ENCODE data around the gene CPEB2. TPM values are rescaled to one million over a fixed set of nuclear protein-coding genes. Genes with fewer than 3 reads are reported as not detected.

CPEB2 gene
- total and polyA plus RNA-seq, 9 of the 15 experiments (the other 6 are each of a cell fraction or from before 2014, with no cell fraction given) = 0.39 to 3.0 (median 1.4) TPM

DNA sequence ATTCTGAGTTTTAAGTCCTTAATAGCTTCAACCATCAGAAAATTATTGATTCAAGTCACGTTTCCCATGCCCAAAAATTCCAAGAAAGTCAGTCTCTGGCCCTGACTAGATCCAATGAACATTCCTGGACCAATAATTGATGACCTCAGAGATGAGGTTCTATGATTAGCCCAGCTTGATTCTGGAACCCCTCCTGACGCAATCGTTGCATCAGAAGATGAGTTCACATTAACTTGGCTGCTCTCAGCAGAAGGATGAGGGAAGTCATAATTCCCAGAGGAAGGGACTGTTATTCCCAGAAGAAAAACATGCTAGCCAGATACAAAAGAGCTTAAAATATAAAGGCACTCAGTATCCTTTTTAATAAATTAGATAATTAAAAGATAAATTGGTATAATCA is 34.3 kb upstream of the CPEB2 start (continued):
- TF ChIP-seq NR2C2 (CRISPR knock-in tag; IDR thresholded peaks at IDR 0.05) = no peak
- peak; percentile 17; the same call in 1 of the 2 replicates for TF ChIP-seq NR2C2 (tag; IDR thresholded peaks at IDR 0.05)
- no peak for TF ChIP-seq MEF2D (tag; conservative IDR thresholded peaks at IDR 0.05; ENCODE audit: low read depth)
- TF ChIP-seq JUN (IDR thresholded peaks at IDR 0.05; ENCODE audit: borderline replicate concordance, low read depth, low read length) = peak; percentile 53; the same call in 1 of the 2 replicates
- no peak for TF ChIP-seq JUN (CRISPR knock-in tag; IDR thresholded peaks at IDR 0.05; ENCODE audit: borderline replicate concordance)
- peak in 1 of 2 experiments; percentile 66; a peak in 1 of 4 replicates for TF ChIP-seq TRIM24 (IDR thresholded peaks at IDR 0.05)
- TF ChIP-seq ZNF282 (CRISPR knock-in tag; IDR thresholded peaks at IDR 0.05) = no peak
- no peak for TF ChIP-seq HDAC6 (IDR thresholded peaks at IDR 0.05; ENCODE audit: low read depth, low read length)
- TF ChIP-seq EHMT2 (IDR thresholded peaks at IDR 0.05) = no peak
- TF ChIP-seq SMAD4 (CRISPR knock-in tag; conservative IDR thresholded peaks at IDR 0.05) = no peak
- TF ChIP-seq TAF9B (IDR thresholded peaks at IDR 0.05; ENCODE audit: partially characterized antibody) = no peak
- no peak for TF ChIP-seq ZNF644 (tag; IDR thresholded peaks at IDR 0.05; ENCODE audit: low read depth)
- no peak for TF ChIP-seq ZNF778 (CRISPR knock-in tag; IDR thresholded peaks at IDR 0.05)
- no peak for TF ChIP-seq SRSF9 (IDR thresholded peaks at IDR 0.05; ENCODE audit: borderline replicate concordance, low read depth, low read length)

DNA sequence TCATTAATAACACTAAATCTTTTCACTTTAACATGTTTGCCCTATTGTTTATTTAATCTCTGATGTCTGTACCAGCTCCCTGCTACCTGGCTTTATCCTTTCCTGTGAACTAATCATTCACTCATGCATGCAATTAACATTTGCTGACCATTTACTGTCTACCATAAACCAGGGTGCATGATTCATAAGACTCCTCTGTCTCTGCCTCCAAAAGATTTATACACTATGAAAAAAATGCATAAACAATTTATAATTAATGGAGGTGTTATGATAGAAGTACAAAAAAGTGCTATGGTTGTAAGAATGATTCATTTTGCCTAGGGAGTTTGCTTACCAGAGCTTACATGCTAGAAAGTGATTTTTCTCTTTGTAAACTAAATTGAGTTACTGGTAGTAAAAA is 24.5 kb upstream of the CPEB2 start:
- POLR2A ChIA-PET = no interaction called here
- in situ Hi-C loops (cut with MboI) = no loop called here

More for the DNA sequence above, 24.5 kb upstream of the CPEB2 start:
- Histone ChIP-seq H3K9me3 (replicated peaks; ENCODE audit: control insufficient read depth, insufficient read depth, low read depth, low read length) (no peaks in the 10 kb centered on the region), H2AFZ (ENCODE audit: low read depth, low read length) (no peak overlapping the region), H3K79me2 (ENCODE audit: control insufficient read depth, insufficient read depth, low read length) (no peaks in the 10 kb centered on the region), H3K27ac (ENCODE audit: extremely low read depth, low read depth, low read length) (no peak overlapping the region), H3K4me3 (no peak overlapping the region), H3K27me3 (ENCODE audit: control insufficient read depth in 2 of 2, insufficient read depth in 2 of 2, low read length in 2 of 2) (0 out of 5 replicates have a peak, but pooled peaks cover 0 to 2% of the 10 kb centered on the region in 2 experiments), H3K9ac (ENCODE audit: insufficient read depth in 1 of 2, low read depth in 2 of 2, low read length in 2 of 2) (no peak overlapping the region), H4K20me1 (replicated peaks; ENCODE audit: control insufficient read depth, insufficient read depth, low read length) (no peaks in the 10 kb centered on the region), H3K36me3 (ENCODE audit: control insufficient read depth, insufficient read depth, low read length) (no peaks in the 10 kb centered on the region), H3K4me1 (replicated peaks in 1 of 2; ENCODE audit: control insufficient read depth in 2 of 2, insufficient read depth in 2 of 2, low read length in 2 of 2) (no peaks in the 10 kb centered on the region), H3K4me2 (ENCODE audit: insufficient read depth, low read length) (no peak overlapping the region), H3K9me1 (ENCODE audit: control insufficient read depth, insufficient read depth, low read length) (no peaks in the 10 kb centered on the region)
- no peak for ATAC-seq
- CTCF ChIA-PET (ENCODE audit: low intra/inter-chr PET ratio) = no interaction called here
- no peak for FAIRE-seq
- intact Hi-C loops (cut with micrococcal nuclease) = no loop called here
- BruUV-seq (replicated peaks) = no TSS peak
- no peak for DNase-seq (ENCODE audit: extremely low read depth in 1 of 4, low spot score in 3 of 4)
- TF ChIP-seq ZNF212 (CRISPR knock-in tag; IDR thresholded peaks at IDR 0.05) = no peak
- TF ChIP-seq SMARCB1 (IDR thresholded peaks at IDR 0.05; ENCODE audit: insufficient read length, low read depth) = no peak
- no peak for TF ChIP-seq NELFE (IDR thresholded peaks at IDR 0.05; ENCODE audit: insufficient read depth, insufficient read length)
- no peak for TF ChIP-seq NRF1 (conservative IDR thresholded peaks at IDR 0.05 in 1 of 2, IDR thresholded peaks at IDR 0.05 in 1 of 2)
- no peak for TF ChIP-seq ZSCAN29 (IDR thresholded peaks at IDR 0.05)
- TF ChIP-seq CBX3 (IDR thresholded peaks at IDR 0.05; ENCODE audit: borderline replicate concordance in 1 of 2, low read length in 2 of 2) = no peak
- TF ChIP-seq, protein P1, sequence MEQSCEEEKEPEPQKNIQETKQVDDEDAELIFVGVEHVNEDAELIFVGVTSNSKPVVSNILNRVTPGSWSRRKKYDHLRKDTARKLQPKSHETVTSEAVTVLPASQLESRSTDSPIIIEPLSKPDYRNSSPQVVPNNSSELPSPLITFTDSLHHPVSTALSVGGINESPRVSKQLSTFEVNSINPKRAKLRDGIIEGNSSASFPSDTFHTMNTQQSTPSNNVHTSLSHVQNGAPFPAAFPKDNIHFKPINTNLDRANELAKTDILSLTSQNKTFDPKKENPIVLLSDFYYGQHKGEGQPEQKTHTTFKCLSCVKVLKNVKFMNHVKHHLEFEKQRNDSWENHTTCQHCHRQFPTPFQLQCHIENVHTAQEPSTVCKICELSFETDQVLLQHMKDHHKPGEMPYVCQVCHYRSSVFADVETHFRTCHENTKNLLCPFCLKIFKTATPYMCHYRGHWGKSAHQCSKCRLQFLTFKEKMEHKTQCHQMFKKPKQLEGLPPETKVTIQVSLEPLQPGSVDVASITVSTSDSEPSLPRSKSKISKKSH (CRISPR knock-in tag; IDR thresholded peaks at IDR 0.05) = no peak
